OCI-LY7 (cell line): ENCODE measurements around the gene NBEA. TPM values are rescaled to one million over a fixed set of nuclear protein-coding genes. Genes with fewer than 3 reads are reported as not detected.
"Not testable (repeated sequence)": the region's sequence is repeated elsewhere in the genome, so short reads cannot be mapped to it uniquely, and the experiment has no call there.

Source experiments
- BruUV-seq: library from RNA; stranded (reverse); fragments of 400-500 nt; replicated peaks from 2 replicates; lab custom pipeline; 2021; lab: Mats Ljungman, UMichigan
- CTCF ChIA-PET: fragments of 300-600 bp; sonication (Branson Sonifier 250); formaldehyde crosslinking; loops from one replicate; lab custom pipeline; 2022; ENCODE audit warnings: antibody characterized with exemption; ENCODE audit not compliant: unreplicated experiment; lab: Charles Lee
- POLR2A ChIA-PET: fragments of 300-600 bp; sonication (Branson Sonifier 250); formaldehyde crosslinking; loops from one replicate; lab custom pipeline; 2022; ENCODE audit warnings: antibody characterized with exemption; lab: Charles Lee
- DNase-seq: peaks from one replicate; pipeline ENCODE4 v3.0.0-alpha.2; 2015; ENCODE audit warnings: low spot score
- H2AFZ ChIP-seq: fragments of 200-600 bp; sonication (generic), shearing (Covaris generic); 2 replicates; pipeline ENCODE4 v1.6.1; 2014; ENCODE audit warnings: mild to moderate bottlenecking, antibody characterized with exemption, low read length, moderate library complexity
- H3K27ac ChIP-seq: fragments of 200-600 bp; sonication (generic); 2 replicates; pipeline ENCODE4 v1.5.1; 2014; ENCODE audit warnings: mixed run types, low read depth, mild to moderate bottlenecking, moderate library complexity, low read length, inconsistent platforms; ENCODE audit not compliant: poor library complexity, severe bottlenecking
- H3K36me3 ChIP-seq: fragments of 200-600 bp; sonication (generic); 2 replicates; pipeline ENCODE4 v1.6.1; 2014; ENCODE audit warnings: mild to moderate bottlenecking, antibody characterized with exemption, low read length, moderate library complexity, mixed read lengths; ENCODE audit not compliant: insufficient read depth
- H3K4me1 ChIP-seq: fragments of 200-600 bp; sonication (generic); 2 replicates; pipeline ENCODE4 v1.5.1; 2014; ENCODE audit warnings: mild to moderate bottlenecking, low read length; ENCODE audit not compliant: insufficient read depth, poor library complexity, severe bottlenecking
- H3K4me2 ChIP-seq: fragments of 200-600 bp; sonication (generic); 2 replicates; pipeline ENCODE4 v1.6.1; 2014; ENCODE audit warnings: mild to moderate bottlenecking, low read length
- H3K4me3 ChIP-seq: fragments of 200-600 bp; sonication (generic); 2 replicates; pipeline ENCODE4 v1.5.1; 2014; ENCODE audit warnings: mild to moderate bottlenecking, low read depth, low read length; ENCODE audit not compliant: poor library complexity, severe bottlenecking
- H3K79me2 ChIP-seq: fragments of 200-600 bp; sonication (generic); 2 replicates; pipeline ENCODE4 v1.6.1; 2016; ENCODE audit warnings: low read depth, mild to moderate bottlenecking, low read length, moderate library complexity, mixed read lengths; ENCODE audit not compliant: insufficient read depth
- H3K9me2 ChIP-seq: fragments of 200-600 bp; sonication (generic); 2 replicates; pipeline ENCODE4 v1.6.1; 2016; ENCODE audit warnings: mild to moderate bottlenecking, low read length, mixed read lengths; ENCODE audit not compliant: insufficient read depth
- H3K9me3 ChIP-seq: fragments of 200-600 bp; sonication (generic); 2 replicates; pipeline ENCODE4 v1.6.1; 2014; ENCODE audit warnings: mild to moderate bottlenecking, mixed run types, low read length, mixed read lengths
- H4K20me1 ChIP-seq: fragments of 200-600 bp; sonication (generic); 2 replicates; pipeline ENCODE4 v1.6.1; 2014; ENCODE audit warnings: mild to moderate bottlenecking, antibody characterized with exemption, low read length, moderate library complexity, mixed read lengths; ENCODE audit not compliant: insufficient read depth
- EZH2phosphoT487 ChIP-seq: fragments of 200-600 bp; sonication (generic); IDR thresholded peaks from 2 replicates; pipeline ENCODE4 v1.6.1; 2018; ENCODE audit warnings: low read depth, borderline replicate concordance, mild to moderate bottlenecking, mixed run types, antibody characterized with exemption, low read length, moderate library complexity, mixed read lengths
- intact Hi-C: fragments of 100-400 bp; cut with micrococcal nuclease; formaldehyde crosslinking; loops from one replicate; pipeline ENCODE4 v1.10.0; 2022; ENCODE audit not compliant: unreplicated experiment
- total RNA-seq, 2 experiments: library from RNA; depleted of rRNA in 1 of 2; stranded (reverse); fragments of >200 nt in 1 of 2; shearing (Covaris generic) in 1 of 2; gene quantifications; 2 replicates each; pipeline ENCODE4 v1.2.3, GENCODE V29; 2014 to 2022
- TF ChIP-seq, protein P1 (sequence below): fragments of 200-600 bp; sonication (generic); conservative IDR thresholded peaks from 2 replicates; pipeline ENCODE4 v1.5.1; 2014; ENCODE audit warnings: mild to moderate bottlenecking, antibody characterized with exemption, low read length, moderate library complexity, mixed read lengths

Gene NBEA
- total RNA-seq, 2 experiments from 2014 or later, result 3.6 to 11.0 TPM

DNA sequence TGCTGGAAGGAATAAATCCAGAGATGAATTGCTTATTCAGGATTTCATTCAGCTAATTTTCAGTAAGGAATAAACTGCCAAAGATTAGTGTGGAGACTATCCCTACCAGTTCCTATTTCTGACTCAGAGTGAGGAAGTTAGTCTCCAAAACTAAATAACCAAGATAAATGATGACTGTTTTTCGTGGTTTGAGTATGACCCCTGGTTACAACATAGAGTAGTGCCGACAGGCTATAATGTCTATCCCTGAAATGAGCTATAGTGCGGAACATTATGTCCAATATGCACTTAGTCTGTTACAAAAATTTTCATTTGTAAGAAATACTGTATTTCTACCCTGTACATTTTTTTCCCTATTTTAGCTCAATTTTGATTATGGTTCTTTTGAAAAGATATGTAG lies 51.4 kb downstream of the NBEA start:
- H4K20me1 ChIP-seq, result no peaks in the 10 kb centered on the region
- DNase-seq, result no peak
- no peaks in the 10 kb centered on the region for H3K4me1 ChIP-seq
- intact Hi-C loops, result no loop called here
- no peak overlapping the region for H3K4me2 ChIP-seq
- BruUV-seq, result no TSS peak
- ChIA-PET POLR2A (interaction anchor here (0.6 to 1.0 kb wide), 3 partner anchors 16 to 407 kb away, joined by 3 to 4 read pairs (median 3); no protein-coding TSS in a partner anchor), CTCF (no interaction called here)
- H3K27ac ChIP-seq, result no peak overlapping the region
- TF ChIP-seq, protein P1, sequence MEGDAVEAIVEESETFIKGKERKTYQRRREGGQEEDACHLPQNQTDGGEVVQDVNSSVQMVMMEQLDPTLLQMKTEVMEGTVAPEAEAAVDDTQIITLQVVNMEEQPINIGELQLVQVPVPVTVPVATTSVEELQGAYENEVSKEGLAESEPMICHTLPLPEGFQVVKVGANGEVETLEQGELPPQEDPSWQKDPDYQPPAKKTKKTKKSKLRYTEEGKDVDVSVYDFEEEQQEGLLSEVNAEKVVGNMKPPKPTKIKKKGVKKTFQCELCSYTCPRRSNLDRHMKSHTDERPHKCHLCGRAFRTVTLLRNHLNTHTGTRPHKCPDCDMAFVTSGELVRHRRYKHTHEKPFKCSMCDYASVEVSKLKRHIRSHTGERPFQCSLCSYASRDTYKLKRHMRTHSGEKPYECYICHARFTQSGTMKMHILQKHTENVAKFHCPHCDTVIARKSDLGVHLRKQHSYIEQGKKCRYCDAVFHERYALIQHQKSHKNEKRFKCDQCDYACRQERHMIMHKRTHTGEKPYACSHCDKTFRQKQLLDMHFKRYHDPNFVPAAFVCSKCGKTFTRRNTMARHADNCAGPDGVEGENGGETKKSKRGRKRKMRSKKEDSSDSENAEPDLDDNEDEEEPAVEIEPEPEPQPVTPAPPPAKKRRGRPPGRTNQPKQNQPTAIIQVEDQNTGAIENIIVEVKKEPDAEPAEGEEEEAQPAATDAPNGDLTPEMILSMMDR, result no peak
- no peak for TF ChIP-seq EZH2phosphoT487
- no peaks in the 10 kb centered on the region for H3K9me2 ChIP-seq
- no peaks in the 10 kb centered on the region for H3K79me2 ChIP-seq
- peaks cover 4% of the 10 kb centered on the region; the same call in 1 of the 2 replicates for H3K9me3 ChIP-seq
- no peak overlapping the region for H2AFZ ChIP-seq
- no peak overlapping the region for H3K4me3 ChIP-seq
- no peaks in the 10 kb centered on the region for H3K36me3 ChIP-seq

DNA sequence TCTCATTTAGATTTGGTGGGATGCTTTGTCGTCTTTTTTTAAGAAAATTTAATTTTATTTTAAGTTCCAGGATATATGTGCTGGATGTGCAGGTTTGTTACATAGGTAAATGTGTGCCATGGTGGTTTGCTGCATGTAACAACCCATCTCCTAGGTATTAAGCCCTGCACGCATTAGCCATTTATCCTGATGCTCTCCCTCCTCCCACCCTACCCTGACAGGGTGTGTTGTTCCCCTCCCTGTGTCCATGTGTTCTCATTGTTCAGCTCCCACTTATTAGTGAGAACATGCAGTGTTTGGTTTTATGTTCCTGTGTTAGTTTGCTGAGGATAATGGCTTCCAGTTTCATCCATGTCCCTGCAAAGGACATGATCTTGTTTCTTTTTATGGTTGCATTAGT lies 61.7 kb downstream of the NBEA start:
- H4K20me1 ChIP-seq, BruUV-seq, H2AFZ ChIP-seq, H3K9me3 ChIP-seq, H3K4me1 ChIP-seq, POLR2A ChIA-PET, CTCF ChIA-PET, H3K9me2 ChIP-seq, H3K4me2 ChIP-seq, intact Hi-C loops, DNase-seq, H3K79me2 ChIP-seq, H3K4me3 ChIP-seq, H3K36me3 ChIP-seq, H3K27ac ChIP-seq: not testable (repeated sequence)

DNA sequence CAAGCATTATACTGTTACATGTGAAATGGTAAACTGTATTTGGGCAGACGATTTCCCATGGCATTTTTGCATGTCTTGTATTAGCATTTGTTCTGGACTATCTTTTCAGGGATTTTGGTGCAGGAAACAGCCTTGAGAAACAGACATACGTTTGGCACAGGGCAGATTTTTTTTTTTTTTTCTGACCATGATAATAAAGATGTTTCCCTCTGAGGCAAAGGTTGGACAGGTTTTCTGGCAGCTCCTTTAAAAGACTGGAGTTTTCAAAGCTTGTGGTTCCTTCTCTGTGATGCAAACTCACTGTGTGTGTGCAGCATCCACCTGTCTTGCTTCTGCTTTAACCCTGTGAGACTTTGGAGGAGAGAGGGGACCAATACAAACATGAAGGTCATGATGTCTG lies 63.0 kb downstream of the NBEA start:
- no peaks in the 10 kb centered on the region for H3K9me2 ChIP-seq
- no peaks in the 10 kb centered on the region for H3K4me1 ChIP-seq
- no peak overlapping the region for H3K27ac ChIP-seq
- ChIA-PET POLR2A (interaction anchor here (0.7 to 1.0 kb wide), 2 partner anchors 11 to 52 kb away, joined by 3 to 5 read pairs; no protein-coding TSS in a partner anchor), CTCF (no interaction called here)
- TF ChIP-seq, protein P1, result no peak
- no peak for TF ChIP-seq EZH2phosphoT487
- no peaks in the 10 kb centered on the region for H4K20me1 ChIP-seq
- no peak for DNase-seq
- H2AFZ ChIP-seq, result no peak overlapping the region
- BruUV-seq, result no TSS peak
- H3K36me3 ChIP-seq, result no peaks in the 10 kb centered on the region
- H3K4me3 ChIP-seq, result no peak overlapping the region
- no peak overlapping the region for H3K4me2 ChIP-seq
- intact Hi-C loops, result no loop called here
- no peaks in the 10 kb centered on the region for H3K9me3 ChIP-seq
- no peaks in the 10 kb centered on the region for H3K79me2 ChIP-seq
